GM12878 (cell line): ENCODE data around the gene MYL12A. TPM values are rescaled to one million over a fixed set of nuclear protein-coding genes. Genes with fewer than 3 reads are reported as not detected.

ENCODE experiments used
- CREB1 ChIP-seq: IDR thresholded peaks from 2 replicates; pipeline ENCODE4 v1.6.1; 2012; ENCODE audit warnings: low read depth, mild to moderate bottlenecking, inconsistent platforms
- GATAD2B ChIP-seq: fragments of 450-650 bp; conservative IDR thresholded peaks from 2 replicates; pipeline ENCODE4 v1.6.1; 2017; ENCODE audit warnings: low read depth, mild to moderate bottlenecking, moderate library complexity
- HSF1 ChIP-seq: fragments of 150-350 bp; IDR thresholded peaks from 2 replicates; pipeline ENCODE4 v1.6.1; 2014; ENCODE audit warnings: mild to moderate bottlenecking, low read depth, low read length
- JUNB ChIP-seq: IDR thresholded peaks from 2 replicates; pipeline ENCODE4 v1.6.1; 2016; ENCODE audit warnings: antibody characterized with exemption, mild to moderate bottlenecking
- LARP7 ChIP-seq: fragments of 450-650 bp; IDR thresholded peaks from 2 replicates; pipeline ENCODE4 v1.6.1; 2017; ENCODE audit warnings: mild to moderate bottlenecking
- MTA3 ChIP-seq: IDR thresholded peaks from 2 replicates; pipeline ENCODE4 v1.6.1; 2012; ENCODE audit warnings: low read length, inconsistent platforms, borderline replicate concordance
- PAX8 ChIP-seq: fragments of 450-650 bp; IDR thresholded peaks from 2 replicates; pipeline ENCODE4 v1.6.1; 2017; ENCODE audit warnings: mild to moderate bottlenecking, moderate library complexity
- POLR2AphosphoS2 ChIP-seq: IDR thresholded peaks from 2 replicates; pipeline ENCODE4 v1.6.1; 2011; ENCODE audit warnings: low read depth, mild to moderate bottlenecking, low read length, improper control_type of control experiment, moderate library complexity
- RUNX3 ChIP-seq: IDR thresholded peaks from 2 replicates; pipeline ENCODE4 v1.6.1; 2012; ENCODE audit warnings: low read length, inconsistent platforms
- STAT1 ChIP-seq: fragments of 450-650 bp; conservative IDR thresholded peaks from 2 replicates; pipeline ENCODE4 v1.6.1; 2014; ENCODE audit warnings: antibody characterized with exemption, mild to moderate bottlenecking
- SUPT20H ChIP-seq: IDR thresholded peaks from 2 replicates; pipeline ENCODE4 v1.6.1; 2011; ENCODE audit warnings: low read depth, mild to moderate bottlenecking, low read length, moderate library complexity, borderline replicate concordance; ENCODE audit not compliant: control insufficient read depth
- ZBTB4 ChIP-seq: fragments of 450-650 bp; formaldehyde crosslinking; IDR thresholded peaks from 2 replicates; pipeline ENCODE4 v1.4.0; 2022; ENCODE audit warnings: mild to moderate bottlenecking, moderate library complexity
- ZNF687 ChIP-seq: fragments of 450-650 bp; IDR thresholded peaks from 2 replicates; pipeline ENCODE4 v1.6.1; 2017; ENCODE audit warnings: mild to moderate bottlenecking, moderate library complexity
- polyA plus RNA-seq, 11 experiments: library from polyadenylated mRNA; depleted of rRNA in 4 of 11; unstranded in 6 of 11; stranded (reverse) in 5 of 11; fragments of >200 nt; fragmentation: Nextera tagmentation in 4 of 11; fragmentation: Illumina TruSeq in 1 of 11; extraction: Ambion mirVana in 4 of 11; extraction: Trizol in 1 of 11; gene quantifications; 1 replicate in 1 of 11; 2 replicates in 10 of 11; pipeline versions ENCODE4 v1.2.1 to v1.2.3, GENCODE V29; 2011 to 2016; ENCODE audit warnings: inconsistent platforms in 2 of 11, missing spikeins in 2 of 11, low read depth in 1 of 11
- total RNA-seq, 4 experiments: library from RNA; depleted of rRNA in 3 of 4; stranded (reverse); fragments of >200 nt in 3 of 4; fragmentation: Illumina TruSeq in 1 of 4; extraction: Trizol in 1 of 4; gene quantifications; 2 replicates each; pipeline versions ENCODE4 v1.2.1 to v1.2.3, GENCODE V29; 2013 to 2021
- TF ChIP-seq, protein P1 (sequence below): IDR thresholded peaks from 2 replicates; pipeline ENCODE4 v1.6.1; 2011; ENCODE audit warnings: mild to moderate bottlenecking, low read depth, low read length, moderate library complexity; ENCODE audit not compliant: insufficient replicate concordance
- TF ChIP-seq, protein P2 (sequence below): fragments of 450-650 bp; IDR thresholded peaks from 2 replicates; pipeline ENCODE4 v1.6.1; 2018; ENCODE audit warnings: mild to moderate bottlenecking, low read depth, moderate library complexity; ENCODE audit not compliant: partially characterized antibody

Gene MYL12A
- total and polyA plus RNA-seq, 10 of the 15 experiments (the other 5 are each of a cell fraction or from before 2014, with no cell fraction given): 488 to 1,663 (median 924) TPM

- no peak for TF ChIP-seq HSF1
- peak; percentile 80 for TF ChIP-seq JUNB
- TF ChIP-seq GATAD2B: 0 out of 2 replicates have a peak, but pooled peaks have one; percentile 28
- no peak for TF ChIP-seq POLR2AphosphoS2
- TF ChIP-seq, protein P1, sequence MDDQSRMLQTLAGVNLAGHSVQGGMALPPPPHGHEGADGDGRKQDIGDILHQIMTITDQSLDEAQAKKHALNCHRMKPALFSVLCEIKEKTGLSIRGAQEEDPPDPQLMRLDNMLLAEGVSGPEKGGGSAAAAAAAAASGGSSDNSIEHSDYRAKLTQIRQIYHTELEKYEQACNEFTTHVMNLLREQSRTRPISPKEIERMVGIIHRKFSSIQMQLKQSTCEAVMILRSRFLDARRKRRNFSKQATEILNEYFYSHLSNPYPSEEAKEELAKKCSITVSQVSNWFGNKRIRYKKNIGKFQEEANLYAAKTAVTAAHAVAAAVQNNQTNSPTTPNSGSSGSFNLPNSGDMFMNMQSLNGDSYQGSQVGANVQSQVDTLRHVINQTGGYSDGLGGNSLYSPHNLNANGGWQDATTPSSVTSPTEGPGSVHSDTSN: no peak
- no peak for TF ChIP-seq ZBTB4 (CRISPR knock-in tag)
- no peak for TF ChIP-seq SUPT20H
- TF ChIP-seq LARP7: no peak
- no peak for TF ChIP-seq PAX8
- TF ChIP-seq ZNF687: no peak
- TF ChIP-seq, protein P2, sequence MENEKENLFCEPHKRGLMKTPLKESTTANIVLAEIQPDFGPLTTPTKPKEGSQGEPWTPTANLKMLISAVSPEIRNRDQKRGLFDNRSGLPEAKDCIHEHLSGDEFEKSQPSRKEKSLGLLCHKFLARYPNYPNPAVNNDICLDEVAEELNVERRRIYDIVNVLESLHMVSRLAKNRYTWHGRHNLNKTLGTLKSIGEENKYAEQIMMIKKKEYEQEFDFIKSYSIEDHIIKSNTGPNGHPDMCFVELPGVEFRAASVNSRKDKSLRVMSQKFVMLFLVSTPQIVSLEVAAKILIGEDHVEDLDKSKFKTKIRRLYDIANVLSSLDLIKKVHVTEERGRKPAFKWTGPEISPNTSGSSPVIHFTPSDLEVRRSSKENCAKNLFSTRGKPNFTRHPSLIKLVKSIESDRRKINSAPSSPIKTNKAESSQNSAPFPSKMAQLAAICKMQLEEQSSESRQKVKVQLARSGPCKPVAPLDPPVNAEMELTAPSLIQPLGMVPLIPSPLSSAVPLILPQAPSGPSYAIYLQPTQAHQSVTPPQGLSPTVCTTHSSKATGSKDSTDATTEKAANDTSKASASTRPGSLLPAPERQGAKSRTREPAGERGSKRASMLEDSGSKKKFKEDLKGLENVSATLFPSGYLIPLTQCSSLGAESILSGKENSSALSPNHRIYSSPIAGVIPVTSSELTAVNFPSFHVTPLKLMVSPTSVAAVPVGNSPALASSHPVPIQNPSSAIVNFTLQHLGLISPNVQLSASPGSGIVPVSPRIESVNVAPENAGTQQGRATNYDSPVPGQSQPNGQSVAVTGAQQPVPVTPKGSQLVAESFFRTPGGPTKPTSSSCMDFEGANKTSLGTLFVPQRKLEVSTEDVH: no peak
- TF ChIP-seq RUNX3: peak; percentile 56; the same call in 1 of the 2 replicates
- TF ChIP-seq CREB1: no peak
- TF ChIP-seq MTA3: 0 out of 2 replicates have a peak, but pooled peaks have one; percentile 52
- no peak for TF ChIP-seq STAT1
Measured at GRCh38 chr18:3256693-3257626, 9.4 kb downstream of the MYL12A start (continued).
